T follicular helper cell (primary cell): ENCODE measurements around the gene IZUMO4.

Source experiments
- DNase-seq: peaks from one replicate; pipeline ENCODE4 v3.0.0-alpha.2; 2020; ENCODE audit warnings: low read depth

The IZUMO4 gene

DNA sequence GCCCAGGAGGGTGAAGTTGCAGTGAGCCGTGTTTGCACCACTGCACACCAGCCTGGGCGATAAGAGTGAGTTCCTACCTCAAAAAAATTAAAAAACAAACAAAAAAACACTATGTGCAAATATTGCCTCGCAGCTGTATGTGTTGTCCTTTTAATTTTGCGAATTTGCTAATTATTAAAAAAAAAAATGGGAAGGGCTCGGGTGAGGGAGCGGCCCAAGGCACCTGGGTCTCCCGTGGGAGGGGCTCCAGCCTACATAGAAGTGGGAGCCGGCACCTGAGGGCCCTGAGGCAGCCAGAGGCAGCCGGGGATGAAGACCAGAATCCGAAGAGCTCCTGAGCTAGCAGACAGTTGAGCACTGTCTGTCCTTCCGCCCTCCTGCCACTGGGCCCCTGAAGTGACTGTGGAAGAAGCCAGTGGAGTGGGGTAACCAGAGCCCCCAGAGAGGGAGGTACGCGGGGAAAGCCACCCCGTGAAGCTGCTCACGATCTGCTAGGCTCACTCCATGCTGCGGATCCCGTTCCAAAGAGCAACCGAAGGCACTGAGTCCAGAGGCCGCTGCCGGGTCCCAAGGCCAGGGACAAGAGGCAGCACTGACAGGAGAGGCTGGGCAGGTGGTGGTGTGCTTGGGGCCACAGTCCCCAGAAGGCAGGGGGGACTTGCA is 6.5 kb downstream of the IZUMO4 start:
- no peak for DNase-seq

DNA sequence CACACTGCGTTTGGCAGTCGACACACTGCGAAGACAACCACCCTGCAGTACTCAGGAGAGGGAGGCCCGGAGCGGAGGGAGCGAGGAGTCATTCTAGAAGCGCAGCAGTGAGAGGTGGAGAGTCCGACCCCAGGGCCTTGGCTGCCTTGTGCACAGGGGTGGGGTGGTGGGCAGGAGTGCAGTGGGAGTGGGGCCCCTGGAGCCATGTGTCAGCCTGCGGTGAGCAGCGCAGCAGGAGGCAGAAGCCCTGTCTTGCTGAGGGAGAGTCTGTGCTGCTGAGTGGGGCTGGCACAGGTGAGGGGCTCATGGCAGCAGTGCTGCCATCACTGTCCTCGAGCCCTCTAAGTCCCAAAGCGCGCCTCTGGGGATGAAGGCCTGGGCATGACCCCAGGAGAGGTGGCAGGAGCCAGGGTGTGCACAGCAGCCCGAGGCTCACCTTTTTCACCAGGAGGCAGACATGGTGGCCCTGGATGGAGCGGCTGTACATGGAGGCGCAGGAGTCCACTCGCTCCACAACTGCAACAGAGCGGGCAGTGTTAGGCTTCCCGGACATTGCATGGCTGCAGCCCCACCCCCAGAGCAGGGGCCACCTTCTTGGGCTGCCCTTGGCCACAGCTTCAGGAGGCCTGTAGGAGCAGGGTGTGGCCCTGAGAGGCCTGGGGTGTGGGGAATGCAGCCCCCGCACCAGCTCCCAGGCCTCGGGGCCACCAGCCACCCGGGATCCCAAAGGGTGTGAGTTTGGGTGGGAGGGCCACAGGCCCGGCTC is 11.7 kb downstream of the IZUMO4 start:
- DNase-seq, result no peak

DNA sequence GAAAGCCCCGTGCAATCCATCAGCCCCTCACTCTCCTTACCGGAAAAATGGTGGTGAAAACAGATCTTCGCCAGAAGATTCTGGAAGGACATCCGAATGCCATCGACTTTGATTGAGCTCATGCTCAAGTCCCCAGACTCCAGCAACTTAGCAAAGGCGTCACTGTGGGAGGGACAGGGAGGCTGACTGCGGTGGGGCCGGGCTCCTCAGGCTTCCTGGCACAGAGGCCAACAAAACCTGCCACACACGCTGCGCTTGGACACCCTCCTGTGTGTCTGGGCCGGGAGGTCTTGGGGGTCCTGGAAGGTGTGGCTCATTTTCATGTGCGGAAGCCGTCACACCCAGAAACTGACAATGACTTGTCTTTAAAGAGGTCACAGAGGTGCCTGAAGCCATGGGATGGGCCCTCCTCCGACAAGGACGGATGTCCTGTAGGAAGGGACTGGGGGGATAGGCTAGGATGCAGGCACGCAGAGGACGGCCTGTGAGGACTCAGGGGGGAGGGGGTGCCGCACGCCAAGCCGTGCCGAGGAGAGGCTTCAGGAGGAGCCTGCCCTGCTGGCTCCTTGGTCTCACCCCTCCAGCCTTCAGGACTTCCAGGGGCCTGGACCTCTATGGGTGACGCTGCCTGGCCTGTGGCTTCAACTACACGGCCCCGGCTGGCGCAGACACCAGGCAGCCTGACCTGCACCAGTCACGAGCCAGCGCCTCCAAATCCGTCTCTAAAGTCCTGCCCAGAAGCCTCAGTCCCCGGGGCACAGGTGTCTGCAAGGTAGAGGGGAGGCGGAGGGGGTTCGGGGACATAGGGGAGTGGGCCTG is 12.5 kb downstream of the IZUMO4 start:
- DNase-seq, result no peak

DNA sequence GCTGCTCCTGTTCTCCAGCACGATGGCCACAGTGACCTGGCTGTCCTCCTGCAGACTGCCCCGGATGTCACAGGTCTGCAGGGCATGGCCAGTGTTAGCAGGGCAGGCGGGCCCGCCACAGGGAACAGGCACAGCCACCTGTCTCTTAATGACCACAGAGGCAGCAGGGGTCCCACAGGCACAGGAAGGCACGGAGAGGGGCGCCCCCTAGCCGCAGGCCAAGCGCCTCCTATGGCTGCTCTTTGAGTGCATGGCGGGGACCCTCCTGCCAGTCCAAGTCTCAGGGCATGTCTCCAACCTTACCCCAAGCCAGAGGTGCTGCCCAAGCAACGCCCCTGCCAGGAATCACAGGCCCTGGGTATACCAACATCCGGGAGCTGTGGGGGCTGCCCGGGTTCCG is 14.1 kb downstream of the IZUMO4 start:
- no peak for DNase-seq

DNA sequence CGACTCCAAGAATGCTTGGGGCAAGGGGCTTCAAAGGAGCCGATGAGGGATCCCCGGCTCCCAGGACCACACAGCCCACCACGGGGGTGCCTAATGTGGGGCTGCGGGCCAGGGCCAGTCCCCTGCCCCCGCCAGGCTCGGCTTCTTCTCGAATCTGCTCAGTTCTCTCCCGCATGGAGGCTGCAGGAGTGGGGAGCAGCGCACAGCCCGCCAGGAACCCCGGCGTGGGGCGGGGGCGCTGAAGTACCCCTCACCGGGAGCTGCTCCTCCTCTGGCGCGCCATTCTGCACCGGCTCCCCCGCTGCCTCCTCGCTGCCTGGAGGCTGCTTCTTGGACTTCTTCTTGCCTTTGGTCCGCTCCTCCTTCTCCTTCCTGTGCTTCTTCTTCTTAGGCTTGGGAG is 14.7 kb downstream of the IZUMO4 start:
- DNase-seq, result no peak

DNA sequence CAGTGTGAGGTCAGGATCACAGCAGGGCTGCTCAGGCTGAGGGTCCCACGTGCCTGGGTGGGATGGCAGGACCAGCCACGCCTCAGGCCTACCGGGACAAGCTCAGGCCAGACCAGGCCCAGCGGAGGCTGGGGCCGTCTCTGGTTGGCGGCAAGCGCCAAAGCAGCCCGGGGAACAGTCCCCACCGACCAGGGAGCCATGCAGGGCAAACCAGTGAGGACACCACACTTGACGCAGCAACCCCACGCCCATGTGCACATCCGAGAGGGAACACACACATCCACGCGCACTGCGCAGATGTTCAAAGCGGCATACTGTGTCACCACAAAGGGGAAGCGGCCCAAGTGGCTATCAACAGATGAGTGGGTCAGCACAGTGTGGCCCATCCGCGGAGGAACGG is 15.2 kb downstream of the IZUMO4 start:
- no peak for DNase-seq

DNA sequence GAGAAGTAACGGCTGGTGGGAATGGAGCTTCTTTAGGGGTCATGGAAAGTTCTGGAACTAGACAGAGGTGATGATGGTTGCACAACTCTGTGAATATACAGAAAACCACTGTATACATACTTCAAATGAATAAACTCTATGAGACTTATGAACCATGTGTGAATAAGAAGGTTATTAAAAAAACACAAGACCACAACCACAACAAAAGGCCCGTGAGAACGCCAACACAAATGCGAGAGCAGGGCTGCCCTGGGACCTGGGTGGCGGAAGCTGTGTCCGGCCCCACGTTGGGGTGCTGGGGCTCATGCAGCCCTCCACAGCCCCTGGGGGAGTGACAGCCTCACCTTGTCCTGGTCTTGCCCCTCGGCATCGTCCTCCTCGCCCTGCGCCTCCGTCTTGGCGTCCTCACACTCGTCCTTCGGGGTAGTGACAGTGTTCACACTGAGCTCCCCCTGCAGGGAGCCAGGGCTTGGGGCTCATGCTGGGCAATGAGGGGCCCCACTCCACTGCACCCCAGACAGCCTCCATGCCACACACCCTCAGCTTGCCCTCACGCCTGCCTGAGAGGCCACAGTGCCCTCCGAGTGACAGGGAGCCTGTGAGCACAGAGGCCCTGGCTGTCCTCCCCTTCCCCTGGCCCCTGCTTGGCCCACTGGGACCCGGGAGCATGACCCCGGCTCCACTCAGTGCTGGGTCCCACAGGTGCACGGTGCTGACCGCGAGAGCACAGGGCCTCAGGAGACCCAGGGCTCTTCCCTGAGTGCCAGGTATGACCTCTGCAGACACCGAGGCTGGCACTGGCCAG is 16.0 kb downstream of the IZUMO4 start:
- DNase-seq, result no peak

DNA sequence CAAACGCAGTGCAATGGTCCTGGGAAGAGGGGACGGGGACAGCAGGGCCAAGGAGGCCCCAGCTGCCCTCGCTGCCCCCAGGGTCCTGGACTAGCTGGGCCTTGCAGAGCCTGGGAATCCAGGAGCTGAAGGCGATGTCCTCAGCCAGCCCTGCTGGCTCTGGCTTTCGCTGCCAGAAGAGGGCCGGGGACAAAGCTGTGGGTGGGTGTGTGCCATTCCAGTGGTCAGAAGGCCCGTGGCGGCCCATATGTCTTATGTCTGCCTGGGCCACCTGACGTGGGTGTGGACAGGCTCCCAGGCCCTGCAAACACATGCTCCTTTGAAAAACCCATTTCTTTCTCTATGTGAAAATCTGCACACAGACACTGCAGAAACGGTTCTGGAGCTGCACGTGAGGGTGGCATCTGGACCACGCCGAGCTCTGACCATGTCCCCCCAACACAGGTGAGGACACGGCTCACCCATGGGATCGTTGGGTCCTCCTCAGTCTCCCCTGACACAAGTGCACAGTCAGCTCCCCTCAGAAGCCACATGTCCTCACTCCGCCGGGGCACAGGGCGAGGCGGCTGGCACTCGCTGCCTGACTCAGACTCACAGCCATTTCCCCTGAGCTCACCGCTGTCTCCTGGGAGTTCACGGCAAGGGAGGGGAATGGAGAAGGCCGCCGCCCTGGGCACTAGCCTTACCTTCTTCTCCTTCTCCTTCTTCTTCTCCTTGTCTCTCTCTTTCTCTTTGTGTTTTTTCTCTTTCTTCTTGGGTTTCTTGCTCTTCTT is 16.9 kb downstream of the IZUMO4 start:
- DNase-seq, result no peak

DNA sequence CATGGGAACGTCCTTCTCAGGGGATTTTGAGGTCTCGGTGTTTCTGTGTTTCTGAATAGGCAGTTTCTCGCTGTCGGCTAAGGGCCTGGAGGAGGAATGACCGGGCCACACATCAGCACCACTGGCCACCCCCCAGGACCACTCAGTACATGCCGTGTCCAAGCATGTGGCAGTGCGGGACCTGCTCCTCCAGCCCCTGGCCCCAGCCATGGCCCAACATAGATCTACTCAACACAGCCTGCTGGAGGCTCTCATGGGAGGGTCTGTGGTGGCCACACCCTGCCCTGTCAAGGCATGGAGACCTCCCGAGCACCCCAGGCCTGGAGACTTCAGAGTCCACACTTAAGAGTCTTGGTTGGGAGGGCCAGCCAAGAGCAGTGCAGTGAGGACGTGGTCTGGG is 17.5 kb downstream of the IZUMO4 start:
- DNase-seq, result no peak

DNA sequence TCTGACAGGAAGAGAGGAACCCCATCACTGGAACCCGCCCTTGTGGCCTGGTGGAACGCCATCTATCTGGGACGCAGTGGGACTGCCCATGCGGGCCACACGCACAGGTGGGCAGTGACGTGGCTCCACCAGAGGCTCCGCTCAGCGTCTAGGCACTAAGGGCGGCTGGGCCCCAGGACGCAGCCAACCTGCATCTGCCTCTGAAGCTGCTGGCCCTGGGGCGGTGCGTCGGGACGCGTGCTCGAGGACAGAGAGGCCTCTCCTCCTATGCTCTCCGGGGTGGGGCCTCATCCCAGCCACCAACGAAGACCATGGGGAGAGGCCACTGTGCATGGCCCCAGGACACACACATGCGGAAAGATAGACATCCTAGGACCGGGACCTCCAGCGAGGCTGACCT is 18.1 kb downstream of the IZUMO4 start:
- no peak for DNase-seq

DNA sequence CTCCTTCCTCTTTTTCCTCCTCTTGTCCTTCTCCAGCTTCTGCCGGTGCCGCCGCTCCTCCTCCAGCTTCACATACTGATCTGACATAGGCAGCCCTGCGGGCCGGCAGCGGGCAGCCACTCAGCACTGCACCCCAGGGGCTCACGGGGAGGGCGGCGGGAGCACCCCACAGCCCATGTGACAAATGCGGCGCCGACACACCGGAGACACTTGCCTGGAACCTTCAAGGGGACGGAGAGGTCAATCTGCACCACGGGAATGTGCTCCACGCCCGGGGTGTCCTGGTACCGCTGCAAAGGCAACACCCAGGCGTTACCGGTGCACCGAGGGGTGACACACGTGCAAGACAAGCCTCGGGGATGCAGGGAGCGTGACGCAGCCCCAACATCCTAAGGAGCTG is 18.6 kb downstream of the IZUMO4 start:
- no peak for DNase-seq

DNA sequence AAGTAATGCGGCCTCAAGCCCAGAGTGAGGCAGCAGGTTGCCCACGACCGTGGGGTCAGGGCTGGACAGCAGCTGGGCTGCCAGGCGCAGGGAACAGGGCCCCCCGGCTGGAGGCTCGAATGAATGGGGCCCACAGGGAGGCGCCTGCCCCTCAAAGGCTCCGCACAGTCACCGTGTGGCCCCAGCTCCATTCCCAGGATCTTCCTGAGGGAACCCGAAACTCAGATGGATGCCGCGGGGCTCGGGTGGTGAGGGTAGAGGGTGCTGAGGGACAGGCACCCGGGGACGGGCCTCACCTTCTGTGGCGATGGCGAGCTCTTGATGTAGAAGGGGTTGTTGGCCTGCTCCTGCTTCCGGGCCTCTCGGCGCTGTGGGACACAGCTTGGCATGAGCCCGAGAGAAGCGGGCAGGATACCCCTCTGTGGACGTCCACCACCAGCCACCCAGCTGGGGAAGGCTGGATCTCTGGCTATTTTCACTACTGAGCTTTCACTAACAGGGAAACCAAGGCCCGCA is 19.3 kb downstream of the IZUMO4 start:
- no peak for DNase-seq

DNA sequence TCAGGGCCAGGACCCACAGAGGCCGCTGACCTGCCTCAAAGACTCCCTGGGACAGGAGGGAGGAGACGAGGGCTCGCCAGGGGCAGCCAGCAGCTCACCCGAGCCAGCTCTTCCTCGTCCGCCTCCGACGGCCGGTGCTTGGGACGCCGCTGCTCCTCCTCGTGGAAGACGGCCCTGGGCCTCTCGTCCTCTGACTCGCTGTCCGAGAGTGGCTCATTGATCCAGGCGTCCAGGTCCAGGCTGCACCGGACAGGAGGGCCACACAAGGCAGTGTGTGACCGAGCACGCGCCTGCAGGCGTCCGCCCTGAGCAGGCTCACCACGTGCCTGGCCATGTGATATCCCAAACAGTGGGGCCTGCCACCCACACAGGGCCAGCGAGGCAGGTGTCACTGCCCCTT is 19.8 kb downstream of the IZUMO4 start:
- no peak for DNase-seq

DNA sequence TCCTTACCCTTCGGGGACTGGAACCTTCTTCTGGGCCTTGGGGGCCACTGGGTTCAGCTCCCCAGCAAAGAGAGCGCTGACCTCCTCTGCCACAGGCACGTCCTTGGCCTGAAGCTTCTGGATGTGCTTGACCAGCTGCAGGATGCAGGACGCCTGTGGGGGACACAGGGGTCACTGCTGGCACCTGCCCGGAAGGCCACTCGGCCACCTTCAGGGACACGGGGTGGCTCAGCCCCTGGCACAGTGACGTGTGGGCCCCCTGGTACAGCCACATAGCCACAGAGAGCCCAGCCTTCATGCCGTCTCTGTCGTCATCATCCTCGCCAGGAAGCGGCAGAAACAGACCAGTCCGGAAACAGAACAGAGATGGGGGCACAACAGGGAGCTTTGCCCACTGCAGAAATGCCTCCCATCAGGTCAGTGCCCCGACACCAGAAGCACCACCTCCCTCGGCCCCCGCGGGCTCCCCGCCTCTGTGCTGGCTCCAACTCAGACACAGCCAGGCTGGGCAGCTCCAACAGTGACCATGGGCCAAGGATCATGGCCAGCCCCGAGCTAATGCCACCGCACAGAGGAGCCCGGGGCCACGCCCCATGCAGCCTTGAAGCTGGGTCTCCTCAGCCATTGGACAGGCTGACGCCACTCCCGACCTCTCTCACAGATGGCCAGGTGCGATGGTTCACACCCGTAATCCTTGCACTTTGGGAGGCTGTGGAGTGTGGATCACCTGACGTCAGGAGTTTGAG is 20.7 kb downstream of the IZUMO4 start:
- DNase-seq, result no peak

DNA sequence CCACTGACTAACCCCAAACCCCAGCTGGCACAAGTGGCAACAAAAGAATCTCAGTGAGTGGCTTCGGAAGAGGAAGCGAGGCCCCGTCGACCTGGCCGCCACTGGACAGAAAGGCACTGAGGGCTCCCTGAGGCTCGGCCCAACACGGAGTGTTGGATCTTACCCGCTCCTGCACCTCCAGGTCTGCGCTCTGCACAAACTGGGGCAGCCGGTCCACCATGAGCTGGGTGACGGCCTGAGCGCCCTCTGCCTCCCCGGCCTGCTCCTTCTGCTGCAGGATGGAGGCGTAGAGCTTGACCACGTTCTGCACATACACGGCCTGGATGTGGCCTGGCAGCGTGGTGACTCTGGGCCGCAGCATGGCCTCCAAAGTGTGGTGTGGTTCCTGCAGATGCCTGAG is 21.7 kb downstream of the IZUMO4 start:
- no peak for DNase-seq

DNA sequence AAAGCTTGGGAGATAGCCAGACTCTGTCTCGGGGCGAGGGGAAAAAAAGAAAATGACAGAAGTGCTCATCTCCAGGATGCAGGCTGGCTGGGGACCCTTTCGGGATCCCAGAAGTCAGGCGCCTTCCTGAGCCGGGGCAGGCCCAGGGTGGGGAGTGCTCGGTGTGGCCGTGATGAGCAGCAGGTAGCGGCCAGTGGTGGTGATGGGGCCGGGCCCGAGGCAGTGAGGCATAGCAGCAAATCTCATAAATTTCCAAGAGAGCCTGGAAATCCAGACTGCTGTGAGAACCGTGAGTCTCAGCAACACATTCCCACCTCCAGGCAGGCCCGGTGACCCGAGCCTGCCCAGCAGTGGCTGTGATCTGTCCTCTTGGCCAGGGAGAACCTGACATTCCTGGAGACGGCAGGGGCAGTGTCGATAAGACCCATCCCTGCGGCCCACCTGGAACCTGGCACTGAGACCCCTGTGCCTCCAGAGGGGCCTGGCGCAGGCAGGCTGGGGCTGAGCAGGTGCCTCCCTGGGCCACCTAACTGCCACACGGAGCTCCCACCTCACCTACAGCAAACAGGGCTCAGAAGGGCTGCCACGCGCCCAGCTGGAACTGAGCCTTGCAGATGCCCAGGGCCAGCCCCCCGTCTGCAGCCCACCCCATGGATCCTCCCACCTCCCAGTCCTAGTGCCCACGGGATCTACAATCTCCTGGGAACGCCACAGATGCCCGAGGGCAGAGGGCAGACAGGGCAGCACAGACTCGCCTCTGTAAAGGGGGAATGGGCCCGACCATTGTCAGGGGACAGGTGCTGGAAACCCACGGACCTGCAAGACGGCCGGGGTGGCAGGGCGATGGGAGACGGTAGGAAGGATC is 23.4 kb downstream of the IZUMO4 start:
- no peak for DNase-seq

DNA sequence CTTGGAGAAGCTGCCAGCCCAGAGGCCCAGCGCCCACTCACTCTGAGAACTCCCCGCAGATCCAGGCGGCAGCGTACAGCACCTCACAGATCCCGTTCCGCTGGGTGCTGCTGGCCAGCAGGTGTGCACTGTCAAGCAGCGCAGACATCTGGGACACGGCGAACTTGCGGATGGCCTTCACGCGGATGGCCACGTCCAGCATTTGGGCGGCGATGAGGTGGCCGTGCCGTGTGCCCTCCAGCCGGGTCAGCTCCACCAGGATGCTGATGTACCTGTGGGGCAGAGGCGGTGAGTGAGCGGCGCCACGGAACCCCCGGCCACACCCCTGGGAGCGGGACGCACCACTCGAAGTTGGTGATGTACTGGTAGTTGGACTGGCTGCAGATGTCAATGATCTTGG is 24.1 kb downstream of the IZUMO4 start:
- DNase-seq, result no peak

DNA sequence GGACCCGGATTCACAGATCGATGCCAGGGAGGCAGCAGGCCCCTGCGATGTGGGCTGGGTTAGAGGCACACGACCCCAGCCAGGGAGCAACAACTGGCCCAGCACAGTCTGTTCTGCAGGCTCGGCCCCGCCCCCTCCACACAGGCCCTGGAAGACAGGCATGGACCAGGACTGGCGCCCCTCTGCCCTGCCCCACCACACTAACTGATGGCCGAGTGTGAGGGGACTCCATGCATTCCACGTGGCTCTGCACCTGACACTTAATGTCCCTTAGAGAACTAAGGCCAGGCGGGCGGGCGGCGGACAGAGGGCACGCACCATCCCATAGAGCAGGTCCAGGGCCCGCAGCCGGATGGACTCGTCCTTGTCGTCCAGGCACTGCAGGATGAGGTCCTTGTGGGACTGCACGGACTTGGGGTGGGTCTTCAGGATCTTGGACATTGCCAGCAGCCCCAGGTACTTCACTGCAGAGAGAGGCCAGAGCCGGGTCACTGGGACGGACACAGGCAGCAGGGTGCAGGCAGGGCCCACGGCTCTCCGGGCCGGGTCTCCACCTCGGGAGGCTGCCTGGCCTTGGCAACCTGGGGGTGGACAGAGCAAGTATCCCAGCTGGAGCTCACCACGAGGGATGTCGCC is 24.8 kb downstream of the IZUMO4 start:
- no peak for DNase-seq

DNA sequence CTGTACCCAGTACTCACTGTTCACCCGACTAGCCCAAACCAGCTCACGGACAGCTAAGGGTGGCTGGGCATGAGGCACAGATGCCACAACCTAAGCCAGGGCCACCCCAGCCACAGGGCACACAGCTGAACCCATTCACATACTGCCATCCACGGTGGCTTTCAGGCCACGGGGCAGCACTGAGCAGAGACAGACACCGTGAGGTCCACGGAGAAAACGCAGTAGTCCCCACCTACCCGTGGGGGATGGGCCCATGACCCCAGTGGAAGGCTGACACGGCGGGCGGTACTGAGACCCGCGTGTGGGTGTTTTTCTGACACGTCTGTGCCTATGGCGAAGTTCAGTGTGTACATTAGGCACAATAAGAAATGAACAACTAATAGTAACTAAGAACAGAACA is 25.5 kb downstream of the IZUMO4 start:
- no peak for DNase-seq
